Nephron progenitor cell (in vitro differentiated cells): ENCODE results near the gene EMID1.

Experiments used
- DNase-seq: peaks from one replicate; pipeline ENCODE4 v3.0.0; 2021
- H3K27ac Mint-ChIP-seq: 2 replicates; pipeline ENCODE4 v1.8.0; 2021; ENCODE audit warnings: mild to moderate bottlenecking, moderate library complexity, mixed read lengths
- H3K27me3 Mint-ChIP-seq: 2 replicates; pipeline ENCODE4 v1.8.0; 2021; ENCODE audit warnings: mild to moderate bottlenecking, low read depth, mixed read lengths; ENCODE audit not compliant: poor library complexity
- H3K36me3 Mint-ChIP-seq: 2 replicates; pipeline ENCODE4 v1.8.0; 2021; ENCODE audit warnings: low read depth, mixed read lengths
- H3K4me1 Mint-ChIP-seq: 2 replicates; pipeline ENCODE4 v1.8.0; 2021; ENCODE audit warnings: mixed read lengths
- H3K4me3 Mint-ChIP-seq: 2 replicates; pipeline ENCODE4 v1.8.0; 2021; ENCODE audit warnings: mild to moderate bottlenecking, moderate library complexity, mixed read lengths
- H3K9me3 Mint-ChIP-seq: 2 replicates; pipeline ENCODE4 v1.8.0; 2021; ENCODE audit warnings: mild to moderate bottlenecking, moderate library complexity, mixed read lengths
- TF ChIP-seq, protein P1 (sequence below): fragments of 200-600 bp; sonication (generic); IDR thresholded peaks from 2 replicates; pipeline ENCODE4 v1.5.0; 2021; ENCODE audit warnings: antibody characterized with exemption

Gene EMID1

DNA sequence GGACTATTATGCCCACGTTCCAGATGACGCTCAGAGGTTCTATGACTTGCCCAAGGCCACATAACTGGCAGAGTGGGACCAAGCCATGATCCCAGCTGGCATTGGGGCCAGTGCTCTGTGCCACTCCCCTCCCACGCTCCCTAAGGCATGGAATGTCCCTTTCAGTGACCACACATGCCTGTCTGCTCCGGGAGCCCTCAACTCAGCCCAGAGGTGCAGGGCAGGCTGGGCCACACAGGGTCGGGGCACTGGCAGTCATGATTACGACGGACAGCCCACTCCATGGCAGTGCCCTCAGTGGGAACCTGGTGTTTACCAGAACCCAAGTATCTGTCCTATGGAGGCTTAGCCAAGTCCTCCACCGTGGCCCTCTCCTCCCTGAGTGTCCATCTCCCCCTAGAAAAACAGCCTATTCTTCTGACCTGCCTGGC, 52.1 kb downstream of the EMID1 start:
- no peak for DNase-seq
- Mint-ChIP-seq H3K36me3 (peaks cover 9% of the 10 kb centered on the region), H3K27ac (peak overlapping the region; percentile 22), H3K27me3 (no peaks in the 10 kb centered on the region), H3K4me3 (no peak overlapping the region), H3K4me1 (no peaks in the 10 kb centered on the region), H3K9me3 (no peaks in the 10 kb centered on the region)
- TF ChIP-seq, protein P1, sequence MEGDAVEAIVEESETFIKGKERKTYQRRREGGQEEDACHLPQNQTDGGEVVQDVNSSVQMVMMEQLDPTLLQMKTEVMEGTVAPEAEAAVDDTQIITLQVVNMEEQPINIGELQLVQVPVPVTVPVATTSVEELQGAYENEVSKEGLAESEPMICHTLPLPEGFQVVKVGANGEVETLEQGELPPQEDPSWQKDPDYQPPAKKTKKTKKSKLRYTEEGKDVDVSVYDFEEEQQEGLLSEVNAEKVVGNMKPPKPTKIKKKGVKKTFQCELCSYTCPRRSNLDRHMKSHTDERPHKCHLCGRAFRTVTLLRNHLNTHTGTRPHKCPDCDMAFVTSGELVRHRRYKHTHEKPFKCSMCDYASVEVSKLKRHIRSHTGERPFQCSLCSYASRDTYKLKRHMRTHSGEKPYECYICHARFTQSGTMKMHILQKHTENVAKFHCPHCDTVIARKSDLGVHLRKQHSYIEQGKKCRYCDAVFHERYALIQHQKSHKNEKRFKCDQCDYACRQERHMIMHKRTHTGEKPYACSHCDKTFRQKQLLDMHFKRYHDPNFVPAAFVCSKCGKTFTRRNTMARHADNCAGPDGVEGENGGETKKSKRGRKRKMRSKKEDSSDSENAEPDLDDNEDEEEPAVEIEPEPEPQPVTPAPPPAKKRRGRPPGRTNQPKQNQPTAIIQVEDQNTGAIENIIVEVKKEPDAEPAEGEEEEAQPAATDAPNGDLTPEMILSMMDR, result no peak

DNA sequence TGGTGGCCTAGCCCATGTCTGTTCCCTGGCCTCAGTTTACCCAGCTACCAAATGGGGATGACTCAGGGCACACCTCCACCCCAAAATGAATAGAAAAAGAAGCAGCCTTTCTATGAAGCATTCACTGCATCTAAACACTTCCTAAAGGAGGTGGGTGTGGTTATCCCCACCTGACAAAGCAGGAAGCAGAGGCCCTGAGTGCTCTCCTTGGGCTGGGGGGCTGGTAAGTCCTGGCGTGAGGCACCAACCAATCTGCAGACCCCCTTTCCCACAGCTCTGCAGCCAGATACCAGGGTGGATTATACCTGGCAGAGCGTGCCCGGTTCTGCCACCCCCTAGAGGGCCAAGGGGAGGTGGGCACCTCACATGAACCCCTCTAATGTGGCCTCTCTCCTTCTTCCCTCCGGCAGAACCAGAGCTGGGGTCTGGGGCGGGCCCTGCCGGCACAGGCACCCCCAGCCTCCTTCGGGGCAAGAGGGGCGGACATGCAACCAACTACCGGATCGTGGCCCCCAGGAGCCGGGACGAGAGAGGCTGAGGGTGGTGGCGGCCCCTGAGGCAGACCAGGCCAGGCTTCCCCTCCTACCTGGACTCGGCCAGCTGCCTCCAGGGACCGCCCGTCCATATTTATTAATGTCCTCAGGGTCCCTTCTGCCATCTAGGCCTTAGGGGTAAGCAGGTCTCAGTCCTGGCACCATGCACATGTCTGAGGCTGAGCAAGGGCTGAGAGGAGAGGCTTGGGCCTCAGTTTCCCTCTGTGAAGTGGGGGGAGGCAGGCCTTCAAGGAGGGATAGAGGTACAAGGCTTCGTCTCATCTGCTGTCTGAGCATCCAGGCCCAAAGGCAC, 52.9 kb downstream of the EMID1 start:
- peaks cover 9% of the 10 kb centered on the region for H3K36me3 Mint-ChIP-seq
- no peak overlapping the region for H3K4me3 Mint-ChIP-seq
- TF ChIP-seq, protein P1, result no peak
- no peaks in the 10 kb centered on the region for H3K9me3 Mint-ChIP-seq
- no peaks in the 10 kb centered on the region for H3K4me1 Mint-ChIP-seq
- H3K27ac Mint-ChIP-seq, result peak overlapping the region; percentile 22
- DNase-seq, result no peak
- no peaks in the 10 kb centered on the region for H3K27me3 Mint-ChIP-seq

DNA sequence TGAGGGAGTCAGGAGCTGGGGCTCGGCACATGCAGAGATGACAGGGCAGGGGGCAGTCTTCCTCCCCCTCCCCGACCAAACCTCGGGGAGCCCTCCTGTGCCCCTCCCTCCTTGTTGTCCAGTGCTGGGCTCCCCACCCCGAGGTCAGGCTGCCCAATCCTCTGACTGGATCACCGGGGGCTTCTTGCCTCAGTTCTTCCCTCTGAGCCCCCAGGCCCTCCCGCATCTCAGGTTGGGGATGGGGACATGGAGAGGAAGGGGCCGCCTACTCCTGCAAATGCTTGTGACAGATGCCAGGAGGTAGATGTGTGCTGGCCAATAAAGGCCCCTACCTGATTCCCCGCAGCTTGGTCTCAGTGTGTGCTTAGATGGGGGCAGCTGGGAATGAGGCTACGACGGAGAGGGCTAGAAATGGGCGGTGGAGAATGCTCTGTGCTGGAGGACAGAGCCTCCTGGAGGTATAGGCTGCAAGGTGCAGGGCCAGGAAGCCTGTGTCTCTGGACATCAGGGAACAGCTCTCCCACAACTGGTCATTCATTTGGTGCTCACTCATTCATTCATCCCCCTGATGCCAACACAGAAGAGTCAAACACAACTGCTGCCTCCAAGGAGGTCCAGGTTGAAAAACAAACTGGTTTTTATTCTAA, 53.7 kb downstream of the EMID1 start:
- no peaks in the 10 kb centered on the region for H3K9me3 Mint-ChIP-seq
- no peak for DNase-seq
- H3K27ac Mint-ChIP-seq, result peak overlapping the region; percentile 29
- H3K36me3 Mint-ChIP-seq, result peaks cover 11% of the 10 kb centered on the region
- H3K4me3 Mint-ChIP-seq, result no peak overlapping the region
- H3K4me1 Mint-ChIP-seq, result no peaks in the 10 kb centered on the region
- TF ChIP-seq, protein P1, result peak; percentile 7
- no peaks in the 10 kb centered on the region for H3K27me3 Mint-ChIP-seq

DNA sequence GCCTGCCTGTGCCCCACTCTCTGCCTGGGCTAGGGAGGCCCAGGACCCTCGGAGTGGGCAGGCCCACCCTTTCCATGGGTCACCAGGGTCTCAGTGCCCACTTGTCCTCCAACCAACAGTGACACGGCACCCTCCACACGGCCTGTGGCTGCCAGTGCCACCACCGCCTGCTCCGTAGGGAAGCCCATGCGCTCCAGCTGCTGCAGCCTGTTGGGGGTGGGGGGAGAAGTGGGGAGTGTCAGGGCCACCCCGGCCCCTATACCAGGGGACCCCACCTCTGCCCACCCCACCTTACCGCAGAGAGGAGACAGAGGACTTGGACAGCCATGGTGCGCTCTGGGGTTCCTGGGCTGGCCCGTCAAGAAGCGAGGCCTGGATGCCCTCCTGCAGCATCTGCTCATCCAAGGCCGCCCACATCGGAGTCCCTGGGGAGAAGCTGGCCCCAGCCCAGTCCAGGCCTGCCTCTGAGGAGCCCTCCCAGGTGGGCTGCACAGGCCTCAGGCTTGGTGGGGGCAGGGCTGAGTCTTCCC, 54.4 kb downstream of the EMID1 start:
- H3K27ac Mint-ChIP-seq, result no peak overlapping the region
- no peaks in the 10 kb centered on the region for H3K27me3 Mint-ChIP-seq
- H3K36me3 Mint-ChIP-seq, result peaks cover 14% of the 10 kb centered on the region
- no peaks in the 10 kb centered on the region for H3K9me3 Mint-ChIP-seq
- H3K4me3 Mint-ChIP-seq, result no peak overlapping the region
- H3K4me1 Mint-ChIP-seq, result no peaks in the 10 kb centered on the region
- DNase-seq, result no peak
- TF ChIP-seq, protein P1, result no peak

DNA sequence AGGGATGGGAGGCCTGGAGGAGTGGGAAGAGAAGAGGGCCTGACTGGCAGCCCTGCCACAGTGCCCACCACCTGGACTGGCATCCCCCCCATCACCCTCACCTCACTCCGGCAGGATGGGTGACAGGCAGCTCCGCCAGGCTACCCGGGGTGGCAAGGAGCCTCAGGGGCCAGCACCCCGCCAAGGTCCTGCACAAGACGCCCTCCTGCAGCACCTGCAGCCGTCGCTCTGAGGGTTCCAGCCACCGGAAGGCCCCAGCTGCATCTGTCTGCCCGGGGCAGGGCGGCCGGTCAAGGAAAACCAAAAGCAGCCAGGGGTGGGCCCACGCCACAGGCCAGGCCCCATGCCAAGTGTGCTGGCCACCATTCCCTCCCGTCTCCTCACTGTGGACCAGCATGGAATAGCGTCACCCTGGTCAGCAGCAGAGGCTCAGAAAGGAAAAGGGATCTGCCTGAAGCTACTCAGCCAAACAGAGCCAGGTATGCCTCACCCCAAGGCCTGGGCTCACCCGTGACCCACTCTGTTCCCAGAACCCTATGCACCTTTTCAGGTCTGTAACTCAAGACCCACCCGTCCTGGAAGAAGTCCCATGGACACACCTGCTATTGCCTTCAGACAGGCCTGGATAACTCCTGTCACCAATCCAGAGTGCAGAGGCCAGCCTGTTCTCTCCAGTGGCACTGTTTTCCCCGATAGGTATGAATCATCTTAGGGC, 55.1 kb downstream of the EMID1 start:
- Mint-ChIP-seq H3K4me1 (peaks cover 2% of the 10 kb centered on the region), H3K27ac (peak overlapping the region; percentile 80)
- TF ChIP-seq, protein P1, result no peak

More for the DNA sequence above, 55.1 kb downstream of the EMID1 start:
- H3K27me3 Mint-ChIP-seq, result no peaks in the 10 kb centered on the region
- peaks cover 9% of the 10 kb centered on the region for H3K36me3 Mint-ChIP-seq
- DNase-seq, result no peak
- no peak overlapping the region for H3K4me3 Mint-ChIP-seq
- H3K9me3 Mint-ChIP-seq, result no peaks in the 10 kb centered on the region
